ENCODE results near the gene PITPNM3.

DNA sequence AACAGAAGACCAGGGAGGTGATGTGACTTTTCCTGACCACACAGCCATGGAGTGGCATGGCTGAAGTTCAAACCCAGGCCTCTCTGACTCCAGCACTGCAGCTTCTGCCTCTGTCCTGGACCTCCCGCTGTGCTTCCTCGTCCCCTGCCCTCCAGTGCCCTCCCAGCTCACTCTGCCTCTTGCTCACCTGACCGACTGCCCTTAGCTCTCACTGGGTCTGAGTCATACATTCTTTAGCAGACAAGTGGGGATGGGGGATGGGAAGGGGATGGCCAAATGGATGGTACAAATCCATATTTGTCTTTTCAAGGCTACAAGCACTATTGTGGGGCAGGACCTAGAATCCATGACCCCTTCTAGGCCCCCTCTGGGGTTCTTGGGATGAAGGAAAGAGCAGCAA, 33.0 kb downstream of the PITPNM3 start:
- TF ChIP-seq CTCF (IDR thresholded peaks at IDR 0.05) (no peak), POLR2A (IDR thresholded peaks at IDR 0.05) (no peak)
